HCT116 (cell line): ENCODE data around the gene FMN1. TPM values are rescaled to one million over a fixed set of nuclear protein-coding genes. Genes with fewer than 3 reads are reported as not detected.
A peak's percentile ranks its signal among the peaks of the same experiment; 100 is the strongest.

Source experiments
- ATAC-seq: fragments of 200-7000 bp; cut with Tn5 transposase; 2 replicates; pipeline ENCODE4 v1.9.1; 2020; ENCODE audit warnings: mild to moderate bottlenecking, moderate library complexity
- BruUV-seq: library from RNA; stranded (reverse); fragments of 400-500 nt; replicated peaks from 2 replicates; lab custom pipeline; 2021; lab: Mats Ljungman, UMichigan
- CTCF ChIA-PET: fragments of 300-600 bp; sonication (Branson Sonifier 250); formaldehyde crosslinking; loops from one replicate; lab custom pipeline; 2021; ENCODE audit warnings: antibody characterized with exemption; lab: Charles Lee
- POLR2A ChIA-PET: fragments of 300-600, 350-600 bp; sonication (Branson Sonifier 250); formaldehyde crosslinking; loops from one replicate; lab custom pipeline; 2021; ENCODE audit warnings: antibody characterized with exemption; lab: Charles Lee
- RAD21 ChIA-PET, 2 experiments: fragments of 300-600 bp; sonication (Branson Sonifier 250); formaldehyde crosslinking; loops; one replicate each; lab custom pipeline; 2023; ENCODE audit warnings: low total read pairs in 2 of 2; ENCODE audit not compliant: uncharacterized antibody in 2 of 2, unreplicated experiment in 2 of 2, low non-redundant PET in 1 of 2; lab: Charles Lee
- DNase-seq: peaks from one replicate; pipeline ENCODE4 v3.0.0-alpha.2; 2010; ENCODE audit warnings: low read depth, low spot score
- H2AFZ ChIP-seq: fragments of 200-600 bp; shearing (Covaris generic), sonication (generic); 2 replicates; pipeline ENCODE4 v1.6.1; 2017; ENCODE audit warnings: low read depth, mixed run types, mixed read lengths, antibody characterized with exemption, low read length; ENCODE audit not compliant: poor library complexity, severe bottlenecking
- H3K27ac ChIP-seq: 2 replicates; pipeline ENCODE4 v1.5.1; 2012; ENCODE audit warnings: low read depth, low read length
- H3K27me3 ChIP-seq: fragments of 200-600 bp; sonication (generic); 2 replicates; pipeline ENCODE4 v1.6.1; 2016; ENCODE audit warnings: mixed run types, low read length, mixed read lengths; ENCODE audit not compliant: insufficient read depth
- H3K36me3 ChIP-seq, 2 experiments: fragments of 200-500 bp in 1 of 2; fragments of 200-600 bp in 1 of 2; sonication (Bioruptor generic) in 1 of 2; sonication (generic) in 1 of 2; 2 replicates each; pipeline versions ENCODE4 v1.5.1 to v1.6.1; 2014 to 2016; ENCODE audit warnings: low read length in 2 of 2, inconsistent platforms in 1 of 2, mixed read lengths in 1 of 2, mixed run types in 1 of 2; ENCODE audit not compliant: insufficient read depth in 2 of 2, control insufficient read depth in 1 of 2
- H3K4me1 ChIP-seq, 2 experiments: fragments of 200-600 bp in 1 of 2; sonication (generic) in 1 of 2; 2 replicates each; pipeline versions ENCODE4 v1.5.1 to v1.6.1; 2012 to 2017; ENCODE audit warnings: low read length in 2 of 2, inconsistent platforms in 1 of 2, mild to moderate bottlenecking in 1 of 2, mixed read lengths in 1 of 2, mixed run types in 1 of 2, moderate library complexity in 1 of 2; ENCODE audit not compliant: insufficient read depth in 2 of 2, control insufficient read depth in 1 of 2
- H3K4me2 ChIP-seq: fragments of 200-600 bp; sonication (generic); 2 replicates; pipeline ENCODE4 v1.6.1; 2017; ENCODE audit warnings: mixed run types, low read length, mixed read lengths
- H3K4me3 ChIP-seq, 2 experiments: fragments of 200-600 bp in 1 of 2; sonication (generic) in 1 of 2; replicated peaks in 1 of 2; 2 replicates each; pipeline ENCODE4 v1.5.1; 2011 to 2016; ENCODE audit warnings: low read length in 2 of 2, control low read depth in 1 of 2, low read depth in 1 of 2, mild to moderate bottlenecking in 1 of 2, mixed read lengths in 1 of 2, mixed run types in 1 of 2
- H3K79me2 ChIP-seq: fragments of 200-600 bp; sonication (generic); 2 replicates; pipeline ENCODE4 v1.6.1; 2017; ENCODE audit warnings: mild to moderate bottlenecking, mixed run types, low read length, moderate library complexity, mixed read lengths; ENCODE audit not compliant: insufficient read depth
- H3K9ac ChIP-seq: fragments of 200-600 bp; sonication (generic); 2 replicates; pipeline ENCODE4 v1.6.1; 2016; ENCODE audit warnings: low read length, mixed read lengths
- H3K9me2 ChIP-seq: fragments of 200-600 bp; sonication (generic), shearing (Covaris generic); 2 replicates; pipeline ENCODE4 v1.6.1; 2017; ENCODE audit warnings: mixed run types, mild to moderate bottlenecking, moderate library complexity; ENCODE audit not compliant: insufficient read depth
- H3K9me3 ChIP-seq, 2 experiments: fragments of 200-500 bp in 1 of 2; fragments of 200-600 bp in 1 of 2; sonication (Bioruptor generic) in 1 of 2; sonication (generic) in 1 of 2; 2 replicates each; pipeline ENCODE4 v1.6.1; 2014 to 2017; ENCODE audit warnings: low read length in 2 of 2, mixed read lengths in 2 of 2, inconsistent platforms in 1 of 2, low read depth in 1 of 2, mild to moderate bottlenecking in 1 of 2, mixed run types in 1 of 2, moderate library complexity in 1 of 2; ENCODE audit not compliant: control insufficient read depth in 1 of 2, insufficient read depth in 1 of 2
- H4K20me1 ChIP-seq: fragments of 200-600 bp; sonication (generic), shearing (Covaris generic); 2 replicates; pipeline ENCODE4 v1.6.1; 2017; ENCODE audit warnings: mixed run types, mild to moderate bottlenecking, moderate library complexity; ENCODE audit not compliant: insufficient read depth
- EGR1 ChIP-seq: IDR thresholded peaks from 2 replicates; pipeline ENCODE4 v1.6.1; 2012; ENCODE audit warnings: low read depth
- ELF1 ChIP-seq: IDR thresholded peaks from 2 replicates; pipeline ENCODE4 v1.6.1; 2012; ENCODE audit warnings: low read depth, borderline replicate concordance
- EZH2 ChIP-seq: fragments of 200-600 bp; sonication (generic); IDR thresholded peaks from 2 replicates; pipeline ENCODE4 v1.6.1; 2017; ENCODE audit warnings: antibody characterized with exemption, mixed run types
- EZH2phosphoT487 ChIP-seq: fragments of 200-600 bp; IDR thresholded peaks from 2 replicates; pipeline ENCODE4 v1.6.1; 2018; ENCODE audit warnings: antibody characterized with exemption, borderline replicate concordance
- FOSL1 ChIP-seq: IDR thresholded peaks from 2 replicates; pipeline ENCODE4 v1.6.1; 2012; ENCODE audit warnings: low read depth
- JUND ChIP-seq: IDR thresholded peaks from 2 replicates; pipeline ENCODE4 v1.6.1; 2012
- POLR2A ChIP-seq: IDR thresholded peaks from 2 replicates; pipeline ENCODE4 v1.7.0; 2011; ENCODE audit warnings: borderline replicate concordance; ENCODE audit not compliant: insufficient read depth, insufficient read length; ENCODE audit errors: extremely low read depth
- RAD21 ChIP-seq: IDR thresholded peaks from 2 replicates; pipeline ENCODE4 v1.6.1; 2012; ENCODE audit warnings: low read depth, mild to moderate bottlenecking
- SIN3A ChIP-seq: IDR thresholded peaks from 2 replicates; pipeline ENCODE4 v1.6.1; 2012; ENCODE audit warnings: low read depth
- SRF ChIP-seq: IDR thresholded peaks from 2 replicates; pipeline ENCODE4 v1.6.1; 2012; ENCODE audit warnings: low read depth
- TCF7L2 ChIP-seq: IDR thresholded peaks from 2 replicates; pipeline ENCODE4 v1.7.0; 2011; ENCODE audit warnings: borderline replicate concordance, inconsistent platforms; ENCODE audit not compliant: insufficient read depth, insufficient read length; ENCODE audit errors: extremely low read depth
- ZBTB33 ChIP-seq: IDR thresholded peaks from 2 replicates; pipeline ENCODE4 v1.6.1; 2011; ENCODE audit warnings: mild to moderate bottlenecking, low read length, moderate library complexity; ENCODE audit not compliant: insufficient replicate concordance; ENCODE audit errors: extremely low read depth
- ZNF274 ChIP-seq: fragments of 200-500 bp; sonication (Bioruptor generic); IDR thresholded peaks from 2 replicates; pipeline ENCODE4 v1.6.1; 2014; ENCODE audit warnings: mild to moderate bottlenecking, low read depth, low read length, inconsistent platforms
- intact Hi-C: fragments of 100-400 bp; cut with micrococcal nuclease; formaldehyde crosslinking; loops from 2 replicates; pipeline ENCODE4 v1.10.0; 2022
- total RNA-seq: library from RNA; stranded (reverse); gene quantifications from one replicate; pipeline ENCODE4 v1.2.1, GENCODE V29; 2021; ENCODE audit not compliant: unreplicated experiment
- TF ChIP-seq, protein P1 (sequence below): IDR thresholded peaks from 2 replicates; pipeline ENCODE4 v1.6.1; 2012

FMN1 gene
- total RNA-seq, 1 experiment from 2014 or later = 0.39 TPM

GRCh38 chr15:33132233-33132580, 62.3 kb downstream of the FMN1 start:
- ChIA-PET CTCF (interaction anchor here (0.5 to 3.8 kb wide), 34 partner anchors 8 to 482 kb away, joined by 3 to 83 read pairs (median 4); no protein-coding TSS in a partner anchor), POLR2A (interaction anchor here (0.7 to 0.9 kb wide), 2 partner anchors 43 to 469 kb away, joined by 3 to 4 read pairs; no protein-coding TSS in a partner anchor), RAD21 (interaction anchor here (0.8 to 2.1 kb wide), 7 partner anchors 39 to 176 kb away, joined by 4 to 15 read pairs (median 5); no protein-coding TSS in a partner anchor)
- intact Hi-C loops = loop anchor here (1.0 to 5.0 kb wide), 6 partner anchors 46 to 480 kb away; no protein-coding TSS in a partner anchor
- Histone ChIP-seq H3K4me3 (no peak overlapping the region), H3K9me3 (no peaks in the 10 kb centered on the region), H4K20me1 (no peaks in the 10 kb centered on the region), H3K4me1 (peaks cover 7 to 8% of the 10 kb centered on the region in 2 experiments; a peak in 3 of 4 replicates), H3K36me3 (no peaks in the 10 kb centered on the region), H3K9me2 (no peaks in the 10 kb centered on the region), H3K79me2 (no peaks in the 10 kb centered on the region), H3K4me2 (no peak overlapping the region), H3K9ac (no peak overlapping the region), H3K27ac (no peak overlapping the region), H3K27me3 (no peaks in the 10 kb centered on the region), H2AFZ (peak overlapping the region; percentile 65)
- BruUV-seq = no TSS peak
- no peak for TF ChIP-seq TCF7L2
- TF ChIP-seq, protein P1, sequence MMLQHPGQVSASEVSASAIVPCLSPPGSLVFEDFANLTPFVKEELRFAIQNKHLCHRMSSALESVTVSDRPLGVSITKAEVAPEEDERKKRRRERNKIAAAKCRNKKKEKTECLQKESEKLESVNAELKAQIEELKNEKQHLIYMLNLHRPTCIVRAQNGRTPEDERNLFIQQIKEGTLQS = no peak
- no peak for ATAC-seq
- no peak for DNase-seq

DNA sequence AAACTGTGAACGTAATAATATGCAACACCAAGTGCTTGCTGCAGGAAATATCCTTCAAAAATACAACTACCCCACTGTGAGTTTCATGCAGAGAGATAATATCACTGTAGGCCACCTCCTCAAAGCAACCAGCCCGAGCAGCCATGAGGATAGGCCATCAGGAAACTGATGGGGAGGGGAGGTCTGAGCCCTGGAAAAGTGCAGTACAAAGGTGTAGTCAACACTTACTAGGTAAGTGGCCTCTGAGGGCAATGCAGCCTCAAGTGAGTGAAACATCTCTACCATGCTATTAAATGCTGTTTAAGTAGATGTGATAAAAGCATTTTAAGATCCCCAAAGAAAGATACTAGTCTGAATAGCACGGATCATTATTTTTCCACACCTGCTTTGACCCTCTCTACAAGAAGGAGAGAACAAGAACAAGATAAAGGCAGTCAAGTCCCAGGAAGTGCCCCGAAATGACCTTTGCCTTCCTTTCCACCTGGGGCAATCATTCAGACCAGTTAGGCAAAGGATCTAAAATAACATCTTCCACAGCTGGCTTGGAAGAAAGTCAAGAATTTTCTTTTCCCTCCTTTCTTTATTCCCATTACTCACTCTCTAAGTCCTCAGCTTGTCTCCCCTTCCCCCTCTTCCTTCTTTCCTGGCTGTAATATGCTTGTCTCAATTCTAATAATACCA, 62.8 kb downstream of the FMN1 start:
- Histone ChIP-seq H3K79me2 (no peaks in the 10 kb centered on the region), H3K9me2 (no peaks in the 10 kb centered on the region), H3K4me2 (no peak overlapping the region), H3K27me3 (no peaks in the 10 kb centered on the region), H3K36me3 (no peaks in the 10 kb centered on the region), H3K4me3 (no peak overlapping the region), H2AFZ (no peak overlapping the region), H4K20me1 (no peaks in the 10 kb centered on the region), H3K27ac (no peak overlapping the region), H3K9me3 (no peaks in the 10 kb centered on the region), H3K9ac (no peak overlapping the region), H3K4me1 (peaks cover 13% of the 10 kb centered on the region in 2 experiments; a peak in 3 of 4 replicates)
- ChIA-PET CTCF (interaction anchor here (0.7 to 3.8 kb wide), 18 partner anchors 10 to 482 kb away, joined by 3 to 83 read pairs (median 5); no protein-coding TSS in a partner anchor), POLR2A (interaction anchor here (0.9 kb wide), 1 partner anchor 469 kb away, joined by 3 read pairs; no protein-coding TSS in a partner anchor), RAD21 (interaction anchor here (0.8 to 2.1 kb wide), 5 partner anchors 38 to 110 kb away, joined by 4 to 15 read pairs (median 5); no protein-coding TSS in a partner anchor)
- DNase-seq = no peak
- BruUV-seq = no TSS peak
- intact Hi-C loops = loop anchor here (1.0 to 5.0 kb wide), 6 partner anchors 45 to 479 kb away; no protein-coding TSS in a partner anchor
- ATAC-seq = no peak
- TF ChIP-seq JUND (no peak), RAD21 (no peak), EGR1 (no peak), EZH2phosphoT487 (no peak), TCF7L2 (no peak), SRF (no peak), POLR2A (no peak), SIN3A (no peak), ZNF274 (no peak), ELF1 (no peak), ZBTB33 (no peak), EZH2 (no peak), FOSL1 (no peak)
